Fibroblast of upper back skin (primary cell): Measurements from ENCODE around the gene PRKCQ.

Experiments
- DNase-seq: peaks from one replicate; pipeline ENCODE4 v3.0.0-alpha.2; 2013

The PRKCQ gene

GRCh38 chr10:6565588-6565987, 14.5 kb downstream of the PRKCQ start:
- no peak for DNase-seq

GRCh38 chr10:6564367-6564766, 15.7 kb downstream of the PRKCQ start:
- DNase-seq: no peak

- DNase-seq: no peak
Measured at GRCh38 chr10:6563731-6564130, 16.3 kb downstream of the PRKCQ start.

GRCh38 chr10:6563075-6563474, 17.0 kb downstream of the PRKCQ start:
- no peak for DNase-seq

- no peak for DNase-seq
Measured at GRCh38 chr10:6562221-6562620, 17.9 kb downstream of the PRKCQ start.

GRCh38 chr10:6561552-6561951, 18.5 kb downstream of the PRKCQ start:
- no peak for DNase-seq

- DNase-seq: no peak
Measured at GRCh38 chr10:6558759-6559461, 21.2 kb downstream of the PRKCQ start.

GRCh38 chr10:6558272-6558671, 21.8 kb downstream of the PRKCQ start:
- no peak for DNase-seq

GRCh38 chr10:6553937-6554336, 26.1 kb downstream of the PRKCQ start:
- no peak for DNase-seq

GRCh38 chr10:6543431-6544005, 36.6 kb downstream of the PRKCQ start:
- DNase-seq: no peak

- DNase-seq: no peak
Measured at GRCh38 chr10:6542999-6543430, 37.1 kb downstream of the PRKCQ start.

- no peak for DNase-seq
Measured at GRCh38 chr10:6539833-6540232, 40.2 kb downstream of the PRKCQ start.

- no peak for DNase-seq
Measured at GRCh38 chr10:6537770-6538169, 42.3 kb downstream of the PRKCQ start.

- no peak for DNase-seq
Measured at GRCh38 chr10:6536102-6536501, 44.0 kb downstream of the PRKCQ start.

GRCh38 chr10:6535156-6535764, 44.8 kb downstream of the PRKCQ start:
- no peak for DNase-seq

- no peak for DNase-seq
Measured at GRCh38 chr10:6532321-6532720, 47.8 kb downstream of the PRKCQ start.

GRCh38 chr10:6530966-6531365, 49.1 kb downstream of the PRKCQ start:
- DNase-seq: no peak

- no peak for DNase-seq
Measured at GRCh38 chr10:6530211-6530840, 49.8 kb downstream of the PRKCQ start.

- DNase-seq: no peak
Measured at GRCh38 chr10:6528198-6528950, 51.7 kb downstream of the PRKCQ start.

GRCh38 chr10:6525599-6526165, 54.4 kb downstream of the PRKCQ start:
- no peak for DNase-seq

GRCh38 chr10:6522230-6522629, 57.8 kb downstream of the PRKCQ start:
- no peak for DNase-seq

- DNase-seq: no peak
Measured at GRCh38 chr10:6520138-6520537, 59.9 kb downstream of the PRKCQ start.
